Gastrocnemius medialis (tissue), 4 donors: ENCODE data around the gene QPCT.

Experiments
- POLR2A ChIP-seq, 2 donors: fragments of 450-650 bp; IDR thresholded peaks; one replicate each; pipeline ENCODE4 v1.6.1; 2017; ENCODE audit warnings: antibody characterized with exemption in 2 of 2, mild to moderate bottlenecking in 2 of 2, moderate library complexity in 2 of 2
- TF ChIP-seq, protein P1 (sequence below), 5 experiments: fragments of 450-650 bp in 3 of 5; fragments of 200-600 bp in 2 of 5; sonication (generic) in 2 of 5; IDR thresholded peaks in 4 of 5; conservative IDR thresholded peaks in 1 of 5; 1 replicate in 4 of 5; 2 replicates in 1 of 5; pipeline ENCODE4 v1.5.1; 2016 to 2019; ENCODE audit warnings: antibody characterized with exemption in 5 of 5, mild to moderate bottlenecking in 3 of 5, moderate library complexity in 3 of 5

DNA sequence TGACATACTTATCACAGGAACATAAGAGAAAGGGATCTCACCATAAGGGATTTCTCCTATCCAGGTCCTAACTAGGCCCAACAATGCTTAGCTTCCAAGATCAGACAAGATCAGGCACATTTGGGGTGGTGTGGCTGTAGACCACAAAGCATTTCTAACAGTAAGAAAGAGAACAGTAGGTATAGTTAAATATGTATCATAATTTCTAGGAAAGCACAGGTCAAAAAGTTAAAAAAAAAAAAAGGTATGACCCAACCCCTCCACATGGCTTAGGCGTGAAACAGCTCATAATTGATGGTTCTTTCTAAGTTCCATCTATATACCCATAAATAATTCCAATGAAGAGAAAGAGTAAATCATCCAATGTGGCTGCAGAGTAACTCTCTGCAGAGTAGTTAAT is 26.7 kb upstream of the QPCT start:
- TF ChIP-seq POLR2A (IDR thresholded peaks at IDR 0.05), result no peak
- TF ChIP-seq, protein P1, sequence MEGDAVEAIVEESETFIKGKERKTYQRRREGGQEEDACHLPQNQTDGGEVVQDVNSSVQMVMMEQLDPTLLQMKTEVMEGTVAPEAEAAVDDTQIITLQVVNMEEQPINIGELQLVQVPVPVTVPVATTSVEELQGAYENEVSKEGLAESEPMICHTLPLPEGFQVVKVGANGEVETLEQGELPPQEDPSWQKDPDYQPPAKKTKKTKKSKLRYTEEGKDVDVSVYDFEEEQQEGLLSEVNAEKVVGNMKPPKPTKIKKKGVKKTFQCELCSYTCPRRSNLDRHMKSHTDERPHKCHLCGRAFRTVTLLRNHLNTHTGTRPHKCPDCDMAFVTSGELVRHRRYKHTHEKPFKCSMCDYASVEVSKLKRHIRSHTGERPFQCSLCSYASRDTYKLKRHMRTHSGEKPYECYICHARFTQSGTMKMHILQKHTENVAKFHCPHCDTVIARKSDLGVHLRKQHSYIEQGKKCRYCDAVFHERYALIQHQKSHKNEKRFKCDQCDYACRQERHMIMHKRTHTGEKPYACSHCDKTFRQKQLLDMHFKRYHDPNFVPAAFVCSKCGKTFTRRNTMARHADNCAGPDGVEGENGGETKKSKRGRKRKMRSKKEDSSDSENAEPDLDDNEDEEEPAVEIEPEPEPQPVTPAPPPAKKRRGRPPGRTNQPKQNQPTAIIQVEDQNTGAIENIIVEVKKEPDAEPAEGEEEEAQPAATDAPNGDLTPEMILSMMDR (IDR thresholded peaks at IDR 0.05 in 4 of 5, conservative IDR thresholded peaks at IDR 0.05 in 1 of 5), result no peak
